Measurements from ENCODE around the gene SPINK5.

Gene SPINK5

GRCh38 chr5:148070621-148071020, 6.8 kb downstream of the SPINK5 start:
- DNase-seq (ENCODE audit: insufficient read length) (no peak), FAIRE-seq (no peak)
- no peak for TF ChIP-seq POLR2A (IDR thresholded peaks at IDR 0.05; ENCODE audit: low read depth, low read length)
- no peak for TF ChIP-seq TAF1 (IDR thresholded peaks at IDR 0.05; ENCODE audit: borderline replicate concordance, low read depth, low read length)
- no peak for TF ChIP-seq POLR2AphosphoS5 (IDR thresholded peaks at IDR 0.05; ENCODE audit: low read depth, low read length)

- DNase-seq (ENCODE audit: insufficient read length) (no peak), FAIRE-seq (no peak)
- TF ChIP-seq POLR2A (IDR thresholded peaks at IDR 0.05; ENCODE audit: low read depth, low read length) (no peak), TAF1 (IDR thresholded peaks at IDR 0.05; ENCODE audit: borderline replicate concordance, low read depth, low read length) (no peak), POLR2AphosphoS5 (IDR thresholded peaks at IDR 0.05; ENCODE audit: low read depth, low read length) (no peak)
Measured at GRCh38 chr5:148072207-148072606, 8.4 kb downstream of the SPINK5 start.

GRCh38 chr5:148075529-148075928, 11.7 kb downstream of the SPINK5 start:
- FAIRE-seq, result no peak
- no peak for DNase-seq (ENCODE audit: insufficient read length)
- TF ChIP-seq POLR2A (IDR thresholded peaks at IDR 0.05; ENCODE audit: low read depth, low read length) (no peak), POLR2AphosphoS5 (IDR thresholded peaks at IDR 0.05; ENCODE audit: low read depth, low read length) (no peak), TAF1 (IDR thresholded peaks at IDR 0.05; ENCODE audit: borderline replicate concordance, low read depth, low read length) (no peak)

DNA sequence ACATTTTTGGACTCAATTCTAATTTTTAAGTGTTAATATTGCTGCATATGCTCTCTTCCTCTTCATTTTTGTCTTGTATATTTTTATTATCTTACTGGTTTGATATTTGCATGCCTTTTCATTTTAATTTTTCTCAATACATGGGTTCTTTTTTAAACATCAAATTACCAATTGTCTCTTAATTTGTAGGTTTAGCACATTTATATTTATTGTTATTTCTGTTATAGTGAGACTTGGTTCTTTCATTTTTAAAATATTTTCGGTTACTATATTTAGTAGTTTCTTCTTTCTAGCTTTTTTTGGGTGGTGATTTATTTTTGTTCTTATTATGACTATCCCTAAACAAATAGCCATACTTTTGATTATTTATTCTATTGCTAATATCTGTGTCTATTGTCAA, 19.4 kb downstream of the SPINK5 start:
- no peak for TF ChIP-seq POLR2AphosphoS5 (IDR thresholded peaks at IDR 0.05; ENCODE audit: low read depth, low read length)
- TF ChIP-seq POLR2A (IDR thresholded peaks at IDR 0.05; ENCODE audit: low read depth, low read length), result no peak
- no peak for TF ChIP-seq TAF1 (IDR thresholded peaks at IDR 0.05; ENCODE audit: borderline replicate concordance, low read depth, low read length)
- FAIRE-seq (no peak), DNase-seq (ENCODE audit: insufficient read length) (no peak)

DNA sequence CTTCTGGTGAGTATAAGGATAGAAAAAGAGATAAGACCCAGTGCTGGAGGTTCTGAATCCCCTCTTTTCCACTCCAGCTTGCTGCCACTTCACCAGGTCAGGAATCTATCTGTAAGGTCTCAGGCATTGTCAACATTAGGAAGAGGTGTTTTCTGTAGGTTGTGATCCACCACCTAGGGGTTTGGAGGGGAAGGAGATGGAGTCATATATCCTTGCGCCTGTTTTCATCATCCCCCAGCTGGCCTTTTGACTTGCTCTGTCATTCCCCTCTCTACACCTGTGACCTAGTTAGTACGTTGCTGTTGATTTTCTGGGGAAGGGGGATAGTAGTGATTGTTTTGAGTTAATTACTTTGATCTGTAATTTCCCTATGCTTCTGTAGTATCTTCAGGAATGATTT, 20.5 kb downstream of the SPINK5 start:
- no peak for TF ChIP-seq POLR2AphosphoS5 (IDR thresholded peaks at IDR 0.05; ENCODE audit: low read depth, low read length)
- no peak for TF ChIP-seq TAF1 (IDR thresholded peaks at IDR 0.05; ENCODE audit: borderline replicate concordance, low read depth, low read length)
- no peak for TF ChIP-seq POLR2A (IDR thresholded peaks at IDR 0.05; ENCODE audit: low read depth, low read length)
- no peak for DNase-seq (ENCODE audit: insufficient read length)
- FAIRE-seq, result no peak

DNA sequence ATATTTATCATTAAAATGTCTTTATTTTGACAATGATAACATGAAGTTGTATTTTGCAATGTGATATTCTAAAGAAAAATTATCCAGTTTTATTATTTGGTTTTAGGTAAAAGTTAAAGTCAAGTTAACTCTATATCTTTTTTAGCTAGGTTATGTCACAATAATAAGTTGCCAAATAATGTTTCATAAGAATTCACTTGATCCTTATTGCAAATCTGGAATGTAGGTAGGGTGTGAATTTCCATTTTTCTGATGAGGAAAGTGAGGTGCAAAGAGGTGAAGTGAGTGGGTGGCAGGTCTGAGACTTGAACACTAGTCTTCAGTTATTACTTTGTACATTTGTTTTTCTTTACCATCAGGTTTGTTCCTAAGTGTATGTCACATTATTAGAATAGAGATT, 21.5 kb downstream of the SPINK5 start:
- no peak for DNase-seq (ENCODE audit: insufficient read length)
- TF ChIP-seq POLR2A (IDR thresholded peaks at IDR 0.05; ENCODE audit: low read depth, low read length) (no peak), POLR2AphosphoS5 (IDR thresholded peaks at IDR 0.05; ENCODE audit: low read depth, low read length) (no peak), TAF1 (IDR thresholded peaks at IDR 0.05; ENCODE audit: borderline replicate concordance, low read depth, low read length) (no peak)
- no peak for FAIRE-seq

GRCh38 chr5:148085977-148086705, 22.4 kb downstream of the SPINK5 start:
- DNase-seq (ENCODE audit: insufficient read length) (no peak), FAIRE-seq (no peak)
- TF ChIP-seq TAF1 (IDR thresholded peaks at IDR 0.05; ENCODE audit: borderline replicate concordance, low read depth, low read length) (no peak), POLR2A (IDR thresholded peaks at IDR 0.05; ENCODE audit: low read depth, low read length) (no peak), POLR2AphosphoS5 (IDR thresholded peaks at IDR 0.05; ENCODE audit: low read depth, low read length) (no peak)

- DNase-seq (ENCODE audit: insufficient read length), result no peak
- no peak for FAIRE-seq
Measured at GRCh38 chr5:148090146-148090772, 26.5 kb downstream of the SPINK5 start.

DNA sequence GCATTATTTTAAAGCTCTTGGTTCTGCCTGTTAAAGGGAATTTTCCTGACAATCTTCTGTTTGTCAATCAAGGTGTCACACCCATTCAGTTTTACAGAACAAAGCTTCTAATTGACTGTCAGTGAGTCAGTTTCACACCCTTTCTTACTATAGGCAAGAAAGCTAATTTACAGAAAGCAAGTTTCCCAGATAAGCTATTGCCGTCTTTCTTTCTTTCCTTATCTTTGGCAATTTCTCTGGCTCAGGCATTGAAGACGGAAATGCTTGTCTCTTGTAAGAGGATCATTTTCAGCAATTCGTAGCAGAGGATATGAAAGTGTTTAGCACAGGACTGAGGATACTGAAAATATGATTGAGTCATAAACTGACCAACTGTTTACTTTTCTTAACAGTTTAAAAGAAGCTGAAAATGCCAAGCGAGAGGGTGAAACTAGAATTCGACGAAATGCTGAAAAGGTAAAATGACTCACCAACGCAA, 27.0 kb downstream of the SPINK5 start:
- FAIRE-seq (no peak), DNase-seq (ENCODE audit: insufficient read length) (no peak)
- TF ChIP-seq POLR2AphosphoS5 (IDR thresholded peaks at IDR 0.05; ENCODE audit: low read depth, low read length), result no peak
- no peak for TF ChIP-seq POLR2A (IDR thresholded peaks at IDR 0.05; ENCODE audit: low read depth, low read length)
- no peak for TF ChIP-seq TAF1 (IDR thresholded peaks at IDR 0.05; ENCODE audit: borderline replicate concordance, low read depth, low read length)

More at GRCh38 chr5:148090146-148090772, 26.5 kb downstream of the SPINK5 start:
- TF ChIP-seq TAF1 (IDR thresholded peaks at IDR 0.05; ENCODE audit: borderline replicate concordance, low read depth, low read length) (no peak), POLR2A (IDR thresholded peaks at IDR 0.05; ENCODE audit: low read depth, low read length) (no peak), POLR2AphosphoS5 (IDR thresholded peaks at IDR 0.05; ENCODE audit: low read depth, low read length) (no peak)

GRCh38 chr5:148091991-148092964, 28.5 kb downstream of the SPINK5 start:
- DNase-seq (ENCODE audit: insufficient read length) (no peak), FAIRE-seq (no peak)
- TF ChIP-seq POLR2A (IDR thresholded peaks at IDR 0.05; ENCODE audit: low read depth, low read length), result no peak

GRCh38 chr5:148094336-148094735, 30.6 kb downstream of the SPINK5 start:
- no peak for TF ChIP-seq POLR2A (IDR thresholded peaks at IDR 0.05; ENCODE audit: low read depth, low read length)
- no peak for DNase-seq (ENCODE audit: insufficient read length)
- no peak for FAIRE-seq

All from GM12892 (cell line).